K562 (cell line): ENCODE measurements around the gene AGO1. TPM values are rescaled to one million over a fixed set of nuclear protein-coding genes. Genes with fewer than 3 reads are reported as not detected.

ENCODE experiments used
- ATAC-seq: fragments of 200-7000 bp; cut with Tn5 transposase; 3 replicates; pipeline ENCODE4 v1.9.1; 2020; ENCODE audit warnings: moderate library complexity
- BruUV-seq: library from RNA; stranded (reverse); fragments of 400-500 nt; replicated peaks from 2 replicates; lab custom pipeline; 2021; lab: Mats Ljungman, UMichigan
- CTCF ChIA-PET: fragments of 300-600 bp; formaldehyde crosslinking; extraction: SDS; loops from one replicate; lab custom pipeline; 2021; ENCODE audit warnings: low intra/inter-chr PET ratio; lab: Yijun Ruan, JAX
- POLR2A ChIA-PET: fragments of 300-600, 350-650 bp; sonication (Branson Sonifier 250); formaldehyde crosslinking; extraction: SDS; loops from one replicate; lab custom pipeline; 2021; ENCODE audit warnings: antibody characterized with exemption, inconsistent platforms; lab: Yijun Ruan, JAX
- DNase-seq, 4 experiments: peaks; one replicate each; pipeline versions ENCODE4 v3.0.0 to v3.0.0-alpha.2; 2011 to 2018; ENCODE audit warnings: low spot score in 3 of 4, mixed read lengths in 3 of 4; ENCODE audit errors: extremely low read depth in 1 of 4
- FAIRE-seq: peaks from 2 replicates; lab custom pipeline; 2011; peaks lifted over from hg19 to GRCh38; lab: Jason Lieb, UNC
- H2AFZ ChIP-seq: 2 replicates; pipeline ENCODE4 v1.6.0; 2011; ENCODE audit warnings: low read depth, low read length, control low read depth, inconsistent platforms
- H3K27ac ChIP-seq: fragments of 200-600 bp; 3 replicates; pipeline ENCODE4 v1.8.0; 2011; ENCODE audit warnings: low read depth, mild to moderate bottlenecking, control low read depth, inconsistent platforms, low read length, moderate library complexity, mixed read lengths; ENCODE audit errors: extremely low read depth
- H3K27me3 ChIP-seq, 2 experiments: fragments of 300-600 bp in 1 of 2; 2 replicates in 1 of 2; 3 replicates in 1 of 2; pipeline versions ENCODE4 v1.6.0 to v1.8.0; 2011; ENCODE audit warnings: inconsistent platforms in 2 of 2, low read length in 2 of 2, mild to moderate bottlenecking in 1 of 2, mixed read lengths in 1 of 2, moderate library complexity in 1 of 2; ENCODE audit not compliant: control insufficient read depth in 2 of 2, insufficient read depth in 2 of 2
- H3K36me3 ChIP-seq: fragments of 300-600 bp; 3 replicates; pipeline ENCODE4 v1.8.0; 2011; ENCODE audit warnings: mild to moderate bottlenecking, low read length, inconsistent platforms; ENCODE audit not compliant: control insufficient read depth, insufficient read depth
- H3K4me1 ChIP-seq, 2 experiments: fragments of 200-600 bp in 1 of 2; replicated peaks in 1 of 2; 2 replicates in 1 of 2; 3 replicates in 1 of 2; pipeline versions ENCODE4 v1.5.1 to v1.8.0; 2011; ENCODE audit warnings: inconsistent platforms in 2 of 2, low read length in 2 of 2, mild to moderate bottlenecking in 1 of 2, mixed read lengths in 1 of 2, moderate library complexity in 1 of 2; ENCODE audit not compliant: control insufficient read depth in 2 of 2, insufficient read depth in 2 of 2
- H3K4me2 ChIP-seq: 2 replicates; pipeline ENCODE4 v1.6.1; 2011; ENCODE audit warnings: low read length, control low read depth, inconsistent platforms, mixed read lengths; ENCODE audit not compliant: insufficient read depth
- H3K4me3 ChIP-seq: fragments of 200-600 bp; sonication (generic), shearing (Covaris generic); 2 replicates; pipeline ENCODE4 v1.5.1; 2016; ENCODE audit warnings: control low read depth, inconsistent platforms
- H3K79me2 ChIP-seq: fragments of 200-600 bp; 3 replicates; pipeline ENCODE4 v1.8.0; 2011; ENCODE audit warnings: low read length, inconsistent platforms; ENCODE audit not compliant: control insufficient read depth, insufficient read depth
- H3K9ac ChIP-seq, 2 experiments: 2 replicates each; pipeline versions ENCODE4 v1.6.0 to v1.6.1; 2011; ENCODE audit warnings: low read depth in 2 of 2, low read length in 2 of 2, control low read depth in 1 of 2, inconsistent platforms in 1 of 2, mild to moderate bottlenecking in 1 of 2, mixed read lengths in 1 of 2; ENCODE audit not compliant: insufficient read depth in 1 of 2
- H3K9me1 ChIP-seq: one replicate; pipeline ENCODE4 v1.6.0; 2011; ENCODE audit warnings: inconsistent platforms, mild to moderate bottlenecking, low read length, moderate library complexity; ENCODE audit not compliant: control insufficient read depth, insufficient read depth
- H3K9me3 ChIP-seq: replicated peaks from 2 replicates; pipeline ENCODE4 v1.5.1; 2011; ENCODE audit warnings: low read depth, low read length, inconsistent platforms; ENCODE audit not compliant: control insufficient read depth, insufficient read depth
- H4K20me1 ChIP-seq: replicated peaks from 2 replicates; pipeline ENCODE4 v1.6.1; 2011; ENCODE audit warnings: low read length, inconsistent platforms, mixed read lengths; ENCODE audit not compliant: control insufficient read depth, insufficient read depth
- FIP1L1 ChIP-seq: fragments of 200-400 bp; formaldehyde crosslinking; IDR thresholded peaks from 2 replicates; pipeline ENCODE4 v1.6.1; 2018; ENCODE audit warnings: mild to moderate bottlenecking, low read depth, low read length; ENCODE audit not compliant: poor library complexity, severe bottlenecking
- in situ Hi-C: fragments of 300-500 bp; cut with MboI; formaldehyde crosslinking; loops from 4 replicates; pipeline ENCODE4 v1.15.0; 2018; ENCODE audit warnings: inconsistent platforms, mixed read lengths
- intact Hi-C: fragments of 100-400 bp; cut with micrococcal nuclease; formaldehyde crosslinking; loops from 2 replicates; pipeline ENCODE4 v1.14.2; 2022
- polyA plus RNA-seq, 8 experiments: library from polyadenylated mRNA; depleted of rRNA in 4 of 8; stranded (reverse) in 5 of 8; unstranded in 3 of 8; fragments of >200 nt; fragmentation: Nextera tagmentation in 2 of 8; fragmentation: Illumina TruSeq in 1 of 8; extraction: Ambion mirVana in 2 of 8; extraction: Trizol in 1 of 8; gene quantifications; 2 replicates each; pipeline versions ENCODE4 v1.2.1 to v1.2.3, GENCODE V29; 2011 to 2014; ENCODE audit warnings: inconsistent platforms in 1 of 8, missing spikeins in 1 of 8
- total RNA-seq, 7 experiments: library from RNA; depleted of rRNA in 6 of 7; stranded (reverse); fragments of >200 nt in 6 of 7; fragmentation: Illumina TruSeq in 2 of 7; extraction: Trizol in 2 of 7; gene quantifications; 2 replicates each; pipeline versions ENCODE4 v1.2.1 to v1.2.3, GENCODE V29; 2011 to 2021; ENCODE audit warnings: low replicate concordance in 1 of 7
- TF ChIP-seq, protein P1 (sequence below): fragments of 250-450 bp; sonication (Bioruptor Pico); IDR thresholded peaks from 2 replicates; pipeline ENCODE4 v1.5.0; 2021; ENCODE audit warnings: mild to moderate bottlenecking, borderline replicate concordance

The AGO1 gene
- total and polyA plus RNA-seq, 9 of the 15 experiments (the other 6 are each of a cell fraction or from before 2014, with no cell fraction given) = 7.3 to 64.2 (median 26.0) TPM

DNA sequence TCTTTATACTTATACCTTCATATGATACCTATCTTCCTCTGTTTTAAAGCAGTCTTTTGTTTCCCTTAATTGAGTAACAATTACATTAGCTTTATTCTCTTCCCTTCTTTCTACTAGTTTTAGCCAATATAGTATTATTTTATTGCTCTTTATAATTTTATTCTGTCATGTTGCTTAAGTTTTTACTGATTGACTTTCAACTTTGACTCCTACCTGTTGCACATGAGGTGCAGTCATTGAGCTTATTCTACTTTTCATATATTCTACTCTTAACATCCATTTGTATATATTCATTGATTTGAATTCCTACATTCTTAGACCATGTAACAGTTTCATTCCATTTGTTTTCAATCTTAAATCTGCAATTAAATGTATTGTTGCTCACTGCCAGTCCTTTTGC lies 97.1 kb downstream of the AGO1 start:
- CTCF ChIA-PET = no interaction called here
- no TSS peak for BruUV-seq

More for the DNA sequence above, 97.1 kb downstream of the AGO1 start:
- H3K79me2 ChIP-seq = no peaks in the 10 kb centered on the region
- no peak for FAIRE-seq
- no peak for DNase-seq
- POLR2A ChIA-PET = interaction anchor here (1.0 kb wide), 2 partner anchors 9 to 20 kb away, joined by 3 read pairs; no protein-coding TSS in a partner anchor
- peaks cover 51% of the 10 kb centered on the region; the same call in 2 of the 3 replicates for H3K36me3 ChIP-seq
- H3K4me1 ChIP-seq = no peaks in the 10 kb centered on the region
- no peak for ATAC-seq
- no peaks in the 10 kb centered on the region for H4K20me1 ChIP-seq
- no peaks in the 10 kb centered on the region for H3K9me1 ChIP-seq
- in situ Hi-C loops (no loop called here), intact Hi-C loops (no loop called here)
- H3K4me3 ChIP-seq = no peak overlapping the region
- H2AFZ ChIP-seq = no peak overlapping the region
- no peaks in the 10 kb centered on the region for H3K9me3 ChIP-seq
- no peak overlapping the region for H3K9ac ChIP-seq
- TF ChIP-seq, protein P1, sequence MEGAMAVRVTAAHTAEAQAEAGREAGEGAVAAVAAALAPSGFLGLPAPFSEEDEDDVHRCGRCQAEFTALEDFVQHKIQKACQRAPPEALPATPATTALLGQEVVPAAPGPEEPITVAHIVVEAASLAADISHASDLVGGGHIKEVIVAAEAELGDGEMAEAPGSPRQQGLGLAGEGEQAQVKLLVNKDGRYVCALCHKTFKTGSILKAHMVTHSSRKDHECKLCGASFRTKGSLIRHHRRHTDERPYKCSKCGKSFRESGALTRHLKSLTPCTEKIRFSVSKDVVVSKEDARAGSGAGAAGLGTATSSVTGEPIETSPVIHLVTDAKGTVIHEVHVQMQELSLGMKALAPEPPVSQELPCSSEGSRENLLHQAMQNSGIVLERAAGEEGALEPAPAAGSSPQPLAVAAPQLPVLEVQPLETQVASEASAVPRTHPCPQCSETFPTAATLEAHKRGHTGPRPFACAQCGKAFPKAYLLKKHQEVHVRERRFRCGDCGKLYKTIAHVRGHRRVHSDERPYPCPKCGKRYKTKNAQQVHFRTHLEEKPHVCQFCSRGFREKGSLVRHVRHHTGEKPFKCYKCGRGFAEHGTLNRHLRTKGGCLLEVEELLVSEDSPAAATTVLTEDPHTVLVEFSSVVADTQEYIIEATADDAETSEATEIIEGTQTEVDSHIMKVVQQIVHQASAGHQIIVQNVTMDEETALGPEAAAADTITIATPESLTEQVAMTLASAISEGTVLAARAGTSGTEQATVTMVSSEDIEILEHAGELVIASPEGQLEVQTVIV (CRISPR knock-in tag) = no peak
- TF ChIP-seq FIP1L1 = no peak
- no peak overlapping the region for H3K27ac ChIP-seq
- no peaks in the 10 kb centered on the region for H3K27me3 ChIP-seq
- H3K4me2 ChIP-seq = no peak overlapping the region

Other genes starting within 250 kb of the AGO1 start
Only the 7 nearest of the 8 such genes appear.
- gene PSMB2, start 241.7 kb upstream of the AGO1 start, total RNA-seq (2014; rRNA removed) = 71.7 and 103 TPM in 2 replicates
- 144 and 145 TPM in 2 replicates for gene PSMB2, start 241.7 kb upstream of the AGO1 start, total RNA-seq (2014; rRNA removed; fragmentation: Illumina TruSeq; extraction: Trizol)
- 140 and 155 TPM in 2 replicates for gene PSMB2, start 241.7 kb upstream of the AGO1 start, total RNA-seq (2015; rRNA removed; fragmentation: Illumina TruSeq; extraction: Trizol)
- 231 and 235 TPM in 2 replicates for gene PSMB2, start 241.7 kb upstream of the AGO1 start, total RNA-seq (2021)
- 165 and 171 TPM in 2 replicates for gene PSMB2, start 241.7 kb upstream of the AGO1 start, polyA plus RNA-seq (2011; rRNA removed)
- 283 and 321 TPM in 2 replicates for gene PSMB2, start 241.7 kb upstream of the AGO1 start, polyA plus RNA-seq (2014; fragmentation: Illumina TruSeq; extraction: Trizol)
- 100 to 1,000 TPM; 499 to 543 TPM for gene PSMB2, start 241.7 kb upstream of the AGO1 start, polyA plus RNA-seq (2014; fragmentation: Nextera tagmentation; extraction: Ambion mirVana)
- 150 and 162 TPM in 2 replicates for gene PSMB2, start 241.7 kb upstream of the AGO1 start, polyA plus RNA-seq (2014; rRNA removed)
- 15.4 and 16.0 TPM in 2 replicates for gene C1orf216, start 164.3 kb upstream of the AGO1 start, total RNA-seq (2014; rRNA removed)
- 15.0 and 16.4 TPM in 2 replicates for gene C1orf216, start 164.3 kb upstream of the AGO1 start, total RNA-seq (2014; rRNA removed; fragmentation: Illumina TruSeq; extraction: Trizol)
- 12.8 and 13.1 TPM in 2 replicates for gene C1orf216, start 164.3 kb upstream of the AGO1 start, total RNA-seq (2015; rRNA removed; fragmentation: Illumina TruSeq; extraction: Trizol)
- 15.1 and 19.0 TPM in 2 replicates for gene C1orf216, start 164.3 kb upstream of the AGO1 start, total RNA-seq (2021)
- gene C1orf216, start 164.3 kb upstream of the AGO1 start, polyA plus RNA-seq (2011; rRNA removed) = 20.8 and 25.1 TPM in 2 replicates
- gene C1orf216, start 164.3 kb upstream of the AGO1 start, polyA plus RNA-seq (2014; fragmentation: Illumina TruSeq; extraction: Trizol) = 12.4 and 15.7 TPM in 2 replicates
- 1 to 10 TPM; 3.4 to 4.7 TPM for gene C1orf216, start 164.3 kb upstream of the AGO1 start, polyA plus RNA-seq (2014; fragmentation: Nextera tagmentation; extraction: Ambion mirVana)
- 20.3 and 20.5 TPM in 2 replicates for gene C1orf216, start 164.3 kb upstream of the AGO1 start, polyA plus RNA-seq (2014; rRNA removed)
- gene CLSPN, start 113.2 kb upstream of the AGO1 start, total RNA-seq (2014; rRNA removed) = 42.7 and 48.9 TPM in 2 replicates
- gene CLSPN, start 113.2 kb upstream of the AGO1 start, total RNA-seq (2014; rRNA removed; fragmentation: Illumina TruSeq; extraction: Trizol) = 81.8 and 86.4 TPM in 2 replicates
- 88.4 and 98.5 TPM in 2 replicates for gene CLSPN, start 113.2 kb upstream of the AGO1 start, total RNA-seq (2015; rRNA removed; fragmentation: Illumina TruSeq; extraction: Trizol)
- gene CLSPN, start 113.2 kb upstream of the AGO1 start, total RNA-seq (2021) = 61.1 and 63.9 TPM in 2 replicates
- gene CLSPN, start 113.2 kb upstream of the AGO1 start, polyA plus RNA-seq (2011; rRNA removed) = 30.4 and 41.0 TPM in 2 replicates
- 60.2 and 65.7 TPM in 2 replicates for gene CLSPN, start 113.2 kb upstream of the AGO1 start, polyA plus RNA-seq (2014; fragmentation: Illumina TruSeq; extraction: Trizol)
- gene CLSPN, start 113.2 kb upstream of the AGO1 start, polyA plus RNA-seq (2014; fragmentation: Nextera tagmentation; extraction: Ambion mirVana) = 10 to 100 TPM; 23.1 to 27.0 TPM
- gene CLSPN, start 113.2 kb upstream of the AGO1 start, polyA plus RNA-seq (2014; rRNA removed) = 49.2 and 49.6 TPM in 2 replicates
- 4.5 and 6.8 TPM in 2 replicates for gene AGO4, start 75.2 kb upstream of the AGO1 start, total RNA-seq (2014; rRNA removed)
- 10.5 and 10.7 TPM in 2 replicates for gene AGO4, start 75.2 kb upstream of the AGO1 start, total RNA-seq (2014; rRNA removed; fragmentation: Illumina TruSeq; extraction: Trizol)
- 6.1 and 6.4 TPM in 2 replicates for gene AGO4, start 75.2 kb upstream of the AGO1 start, total RNA-seq (2015; rRNA removed; fragmentation: Illumina TruSeq; extraction: Trizol)
- gene AGO4, start 75.2 kb upstream of the AGO1 start, total RNA-seq (2021) = 6.8 and 8.5 TPM in 2 replicates
- 9.3 and 11.6 TPM in 2 replicates for gene AGO4, start 75.2 kb upstream of the AGO1 start, polyA plus RNA-seq (2011; rRNA removed)
- gene AGO4, start 75.2 kb upstream of the AGO1 start, polyA plus RNA-seq (2014; fragmentation: Illumina TruSeq; extraction: Trizol) = 8.8 and 13.4 TPM in 2 replicates
- 1 to 10 TPM; 1.3 to 2.2 TPM for gene AGO4, start 75.2 kb upstream of the AGO1 start, polyA plus RNA-seq (2014; fragmentation: Nextera tagmentation; extraction: Ambion mirVana)
- 6.5 and 8.1 TPM in 2 replicates for gene AGO4, start 75.2 kb upstream of the AGO1 start, polyA plus RNA-seq (2014; rRNA removed)
- 19.2 and 21.8 TPM in 2 replicates for gene AGO3, start 47.9 kb downstream of the AGO1 start, total RNA-seq (2014; rRNA removed)
- 31.2 and 36.0 TPM in 2 replicates for gene AGO3, start 47.9 kb downstream of the AGO1 start, total RNA-seq (2014; rRNA removed; fragmentation: Illumina TruSeq; extraction: Trizol)
- 22.7 and 24.6 TPM in 2 replicates for gene AGO3, start 47.9 kb downstream of the AGO1 start, total RNA-seq (2015; rRNA removed; fragmentation: Illumina TruSeq; extraction: Trizol)
- 26.3 and 31.1 TPM in 2 replicates for gene AGO3, start 47.9 kb downstream of the AGO1 start, total RNA-seq (2021)
- gene AGO3, start 47.9 kb downstream of the AGO1 start, polyA plus RNA-seq (2011; rRNA removed) = 41.5 and 47.3 TPM in 2 replicates
- 25.7 and 28.4 TPM in 2 replicates for gene AGO3, start 47.9 kb downstream of the AGO1 start, polyA plus RNA-seq (2014; fragmentation: Illumina TruSeq; extraction: Trizol)
- 1 to 10 TPM; 4.5 to 4.6 TPM for gene AGO3, start 47.9 kb downstream of the AGO1 start, polyA plus RNA-seq (2014; fragmentation: Nextera tagmentation; extraction: Ambion mirVana)
- 17.3 and 20.3 TPM in 2 replicates for gene AGO3, start 47.9 kb downstream of the AGO1 start, polyA plus RNA-seq (2014; rRNA removed)
- gene TEKT2, start 200.9 kb downstream of the AGO1 start, total RNA-seq (2014; rRNA removed) = 0.36 TPM in 1 of 2 replicates, not detected in the other
- gene TEKT2, start 200.9 kb downstream of the AGO1 start, total RNA-seq (2014; rRNA removed; fragmentation: Illumina TruSeq; extraction: Trizol) = 0.19 TPM in 1 of 2 replicates, not detected in the other
- 0.19 and 0.40 TPM in 2 replicates for gene TEKT2, start 200.9 kb downstream of the AGO1 start, total RNA-seq (2015; rRNA removed; fragmentation: Illumina TruSeq; extraction: Trizol)
- gene TEKT2, start 200.9 kb downstream of the AGO1 start, total RNA-seq (2021) = 0.60 and 0.78 TPM in 2 replicates
- gene TEKT2, start 200.9 kb downstream of the AGO1 start, polyA plus RNA-seq (2011; rRNA removed) = 0.06 and 0.24 TPM in 2 replicates
- gene TEKT2, start 200.9 kb downstream of the AGO1 start, polyA plus RNA-seq (2014; fragmentation: Illumina TruSeq; extraction: Trizol) = 0.24 and 0.37 TPM in 2 replicates
- under 1 TPM; 0.08 to 0.14 TPM for gene TEKT2, start 200.9 kb downstream of the AGO1 start, polyA plus RNA-seq (2014; fragmentation: Nextera tagmentation; extraction: Ambion mirVana)
- gene TEKT2, start 200.9 kb downstream of the AGO1 start, polyA plus RNA-seq (2014; rRNA removed) = 0.19 and 0.94 TPM in 2 replicates
- gene ADPRS, start 205.7 kb downstream of the AGO1 start, total RNA-seq (2014; rRNA removed) = 40.0 and 52.5 TPM in 2 replicates
- 15.1 and 21.2 TPM in 2 replicates for gene ADPRS, start 205.7 kb downstream of the AGO1 start, total RNA-seq (2014; rRNA removed; fragmentation: Illumina TruSeq; extraction: Trizol)
- gene ADPRS, start 205.7 kb downstream of the AGO1 start, total RNA-seq (2015; rRNA removed; fragmentation: Illumina TruSeq; extraction: Trizol) = 26.7 and 27.4 TPM in 2 replicates
- gene ADPRS, start 205.7 kb downstream of the AGO1 start, total RNA-seq (2021) = 30.9 and 33.4 TPM in 2 replicates
- gene ADPRS, start 205.7 kb downstream of the AGO1 start, polyA plus RNA-seq (2011; rRNA removed) = 34.4 and 37.0 TPM in 2 replicates
- 25.2 and 26.7 TPM in 2 replicates for gene ADPRS, start 205.7 kb downstream of the AGO1 start, polyA plus RNA-seq (2014; fragmentation: Illumina TruSeq; extraction: Trizol)
- 1 to 10 TPM; 5.9 to 8.4 TPM for gene ADPRS, start 205.7 kb downstream of the AGO1 start, polyA plus RNA-seq (2014; fragmentation: Nextera tagmentation; extraction: Ambion mirVana)
- gene ADPRS, start 205.7 kb downstream of the AGO1 start, polyA plus RNA-seq (2014; rRNA removed) = 29.9 and 37.2 TPM in 2 replicates